ENCODE data around the gene ATF6.

The ATF6 gene

GRCh38 chr1:162000053-162000420 lies 233.9 kb downstream of the ATF6 start:
- H3K4me3 ChIP-seq (ENCODE audit: low read length), result no peak overlapping the region
- DNase-seq (ENCODE audit: low read depth), result no peak
- no peak for TF ChIP-seq CTCF (conservative IDR thresholded peaks at IDR 0.05; ENCODE audit: low read length)

- DNase-seq (ENCODE audit: low read depth), result peak; percentile 99
- TF ChIP-seq CTCF (conservative IDR thresholded peaks at IDR 0.05; ENCODE audit: low read length), result no peak
- peak overlapping the region; percentile 31 for H3K4me3 ChIP-seq (ENCODE audit: low read length)
Observed at GRCh38 chr1:162003061-162003829, 237.1 kb downstream of the ATF6 start.

DNA sequence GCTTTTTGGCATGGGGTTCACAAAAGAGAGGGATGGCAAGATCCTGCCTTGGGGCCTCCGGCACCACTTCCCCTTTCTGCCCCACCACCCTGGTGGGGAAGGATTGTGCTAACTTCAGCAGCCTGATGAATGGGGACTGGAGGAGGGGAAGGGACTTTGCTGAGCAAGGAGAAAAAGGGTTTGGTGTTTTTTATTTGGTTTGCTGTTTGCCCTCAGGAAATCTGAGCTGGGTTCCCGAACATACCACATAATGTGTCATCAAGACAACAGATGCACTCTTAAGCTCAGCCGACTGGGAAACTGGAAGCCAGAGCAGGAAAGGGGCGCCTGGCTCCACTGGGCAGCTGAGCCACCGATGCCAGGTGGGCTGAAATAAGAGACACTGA lies 237.7 kb downstream of the ATF6 start:
- DNase-seq (ENCODE audit: low read depth), result peak; percentile 90
- H3K4me3 ChIP-seq (ENCODE audit: low read length), result peak overlapping the region; percentile 31
- TF ChIP-seq CTCF (conservative IDR thresholded peaks at IDR 0.05; ENCODE audit: low read length), result no peak

GRCh38 chr1:162004441-162004950 lies 238.4 kb downstream of the ATF6 start:
- no peak for TF ChIP-seq CTCF (conservative IDR thresholded peaks at IDR 0.05; ENCODE audit: low read length)
- no peak for DNase-seq (ENCODE audit: low read depth)
- H3K4me3 ChIP-seq (ENCODE audit: low read length), result no peak overlapping the region

GRCh38 chr1:162006081-162006480 lies 240.0 kb downstream of the ATF6 start:
- no peak for TF ChIP-seq CTCF (conservative IDR thresholded peaks at IDR 0.05; ENCODE audit: low read length)
- H3K4me3 ChIP-seq (ENCODE audit: low read length), result no peak overlapping the region
- no peak for DNase-seq (ENCODE audit: low read depth)

GRCh38 chr1:162007466-162007865 lies 241.3 kb downstream of the ATF6 start:
- H3K4me3 ChIP-seq (ENCODE audit: low read length), result no peak overlapping the region
- no peak for TF ChIP-seq CTCF (conservative IDR thresholded peaks at IDR 0.05; ENCODE audit: low read length)
- no peak for DNase-seq (ENCODE audit: low read depth)

DNA sequence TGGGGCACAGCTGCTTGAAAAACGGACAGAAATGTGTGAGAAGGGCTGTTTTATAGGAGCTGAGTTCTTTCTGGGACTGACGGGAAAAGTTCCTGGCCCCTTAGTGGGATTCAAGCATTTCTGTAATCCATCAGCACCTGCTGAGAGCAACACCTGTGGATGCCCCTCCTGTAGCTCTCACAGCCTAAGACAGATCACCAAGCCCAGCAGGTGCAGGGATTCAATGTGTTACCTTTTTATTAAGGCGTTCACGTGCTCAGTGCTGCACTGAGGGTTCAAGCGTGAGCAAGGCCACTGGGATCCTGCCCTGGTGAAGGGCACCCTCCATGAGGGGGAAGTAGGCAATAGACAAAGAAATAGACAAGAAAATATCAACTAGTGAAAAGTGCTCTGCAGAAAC lies 242.7 kb downstream of the ATF6 start:
- no peak for TF ChIP-seq CTCF (conservative IDR thresholded peaks at IDR 0.05; ENCODE audit: low read length)
- no peak overlapping the region for H3K4me3 ChIP-seq (ENCODE audit: low read length)
- DNase-seq (ENCODE audit: low read depth), result no peak
